OCI-LY7 (cell line): Measurements from ENCODE around the gene OBSL1.

Experiments
- CTCF ChIP-seq: fragments of 200-600 bp; sonication (generic); conservative IDR thresholded peaks from 2 replicates; pipeline ENCODE4 v1.5.1; 2014; ENCODE audit warnings: mild to moderate bottlenecking, antibody characterized with exemption, low read length, moderate library complexity, mixed read lengths
- EZH2phosphoT487 ChIP-seq: fragments of 200-600 bp; sonication (generic); IDR thresholded peaks from 2 replicates; pipeline ENCODE4 v1.6.1; 2018; ENCODE audit warnings: low read depth, borderline replicate concordance, mild to moderate bottlenecking, mixed run types, antibody characterized with exemption, low read length, moderate library complexity, mixed read lengths

DNA sequence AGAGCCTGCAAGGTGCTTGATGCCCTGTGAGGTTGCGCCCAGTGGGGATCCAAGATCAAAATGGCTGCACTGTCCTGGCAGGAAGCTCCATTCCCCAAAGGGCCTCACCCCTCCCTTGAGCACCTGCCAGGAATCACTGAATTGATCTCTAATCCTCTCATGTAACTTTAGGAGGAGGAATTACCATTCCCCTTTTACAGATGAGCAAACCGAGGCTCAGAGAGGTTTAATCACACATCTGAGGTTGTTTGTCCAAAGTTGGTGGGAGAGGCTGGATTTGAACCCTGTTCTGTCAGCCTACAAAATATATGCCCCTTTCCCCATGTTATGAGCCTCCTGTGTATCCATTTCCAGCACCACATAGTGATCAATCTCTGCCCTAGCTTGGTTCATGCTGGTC, 46.5 kb downstream of the OBSL1 start:
- TF ChIP-seq CTCF (no peak), EZH2phosphoT487 (no peak)
